ENCODE results near the gene BMP6.

The BMP6 gene

GRCh38 chr6:7747433-7747832 lies 21.5 kb downstream of the BMP6 start:
- no peak overlapping the region for H3K4me3 ChIP-seq (ENCODE audit: low read depth, low read length)
- no peak overlapping the region for H2BK120ac ChIP-seq (ENCODE audit: insufficient read depth, low read length, poor library complexity)
- no peak overlapping the region for H4K12ac ChIP-seq (ENCODE audit: low read depth, low read length)
- no peak overlapping the region for H3K23ac ChIP-seq (ENCODE audit: low read length)
- no peak overlapping the region for H2AK5ac ChIP-seq (ENCODE audit: low read length)
- H2BK5ac ChIP-seq (ENCODE audit: low read depth, low read length, poor library complexity): no peak overlapping the region
- H4K8ac ChIP-seq (ENCODE audit: low read depth, low read length): no peak overlapping the region
- H3K36me3 ChIP-seq (ENCODE audit: control insufficient read depth in 1 of 2, insufficient read depth in 2 of 2, low read length in 2 of 2): no peaks in the 10 kb centered on the region
- no peak overlapping the region for H3K27ac ChIP-seq (ENCODE audit: low read depth, low read length)
- DNase-seq: no peak
- H3K14ac ChIP-seq (ENCODE audit: low read length): no peak overlapping the region
- H3K4me2 ChIP-seq (ENCODE audit: low read length): no peak overlapping the region
- no peaks in the 10 kb centered on the region for H3K4me1 ChIP-seq (ENCODE audit: control insufficient read depth in 1 of 2, insufficient read depth in 2 of 2, low read length in 2 of 2)
- no peak overlapping the region for H3K18ac ChIP-seq (ENCODE audit: low read length)
- H2BK12ac ChIP-seq (ENCODE audit: low read length): no peak overlapping the region
- H3K4ac ChIP-seq (ENCODE audit: low read depth, low read length): no peak overlapping the region
- H4K91ac ChIP-seq (ENCODE audit: low read depth, low read length): no peak overlapping the region
- H3K79me1 ChIP-seq (ENCODE audit: low read length): no peaks in the 10 kb centered on the region
- H2AFZ ChIP-seq (ENCODE audit: insufficient read depth, low read length, poor library complexity): no peak overlapping the region
- no peaks in the 10 kb centered on the region for H3K79me2 ChIP-seq (ENCODE audit: control insufficient read depth, insufficient read depth, low read length, poor library complexity)
- WGBS (ENCODE audit: extremely low coverage, insufficient coverage, insufficient read length): no CpG with 5 or more reads among the region's 5 CpGs
- H3K27me3 ChIP-seq (ENCODE audit: insufficient read depth, low read length): no peaks in the 10 kb centered on the region
- no peak overlapping the region for H3K9ac ChIP-seq (ENCODE audit: low read length)
- no peaks in the 10 kb centered on the region for H3K9me3 ChIP-seq (ENCODE audit: insufficient read depth, low read depth, low read length)

GRCh38 chr6:7747901-7748504 lies 22.1 kb downstream of the BMP6 start:
- Histone ChIP-seq H3K4me2 (ENCODE audit: low read length) (no peak overlapping the region), H3K27me3 (ENCODE audit: insufficient read depth, low read length) (no peaks in the 10 kb centered on the region), H2AFZ (ENCODE audit: insufficient read depth, low read length, poor library complexity) (no peak overlapping the region), H3K4me1 (ENCODE audit: control insufficient read depth in 1 of 2, insufficient read depth in 2 of 2, low read length in 2 of 2) (no peaks in the 10 kb centered on the region), H3K18ac (ENCODE audit: low read length) (no peak overlapping the region), H3K36me3 (ENCODE audit: control insufficient read depth in 1 of 2, insufficient read depth in 2 of 2, low read length in 2 of 2) (no peaks in the 10 kb centered on the region), H3K23ac (ENCODE audit: low read length) (no peak overlapping the region), H4K91ac (ENCODE audit: low read depth, low read length) (no peak overlapping the region), H3K4me3 (ENCODE audit: low read depth, low read length) (no peak overlapping the region), H2BK12ac (ENCODE audit: low read length) (no peak overlapping the region), H3K79me2 (ENCODE audit: control insufficient read depth, insufficient read depth, low read length, poor library complexity) (no peaks in the 10 kb centered on the region), H4K12ac (ENCODE audit: low read depth, low read length) (no peak overlapping the region), H3K14ac (ENCODE audit: low read length) (no peak overlapping the region), H2AK5ac (ENCODE audit: low read length) (no peak overlapping the region), H3K4ac (ENCODE audit: low read depth, low read length) (no peak overlapping the region), H3K9me3 (ENCODE audit: insufficient read depth, low read depth, low read length) (no peaks in the 10 kb centered on the region), H4K8ac (ENCODE audit: low read depth, low read length) (no peak overlapping the region), H3K27ac (ENCODE audit: low read depth, low read length) (no peak overlapping the region), H3K79me1 (ENCODE audit: low read length) (no peaks in the 10 kb centered on the region), H2BK5ac (ENCODE audit: low read depth, low read length, poor library complexity) (no peak overlapping the region), H3K9ac (ENCODE audit: low read length) (no peak overlapping the region), H2BK120ac (ENCODE audit: insufficient read depth, low read length, poor library complexity) (no peak overlapping the region)
- DNase-seq: no peak
- no CpG with 5 or more reads among the region's 2 CpGs for WGBS (ENCODE audit: extremely low coverage, insufficient coverage, insufficient read length)

GRCh38 chr6:7749478-7749877 lies 23.6 kb downstream of the BMP6 start:
- WGBS (ENCODE audit: extremely low coverage, insufficient coverage, insufficient read length): no CpG with 5 or more reads among the region's 4 CpGs
- H4K8ac ChIP-seq (ENCODE audit: low read depth, low read length): no peak overlapping the region
- no peaks in the 10 kb centered on the region for H3K9me3 ChIP-seq (ENCODE audit: insufficient read depth, low read depth, low read length)
- DNase-seq: no peak
- H3K79me2 ChIP-seq (ENCODE audit: control insufficient read depth, insufficient read depth, low read length, poor library complexity): no peaks in the 10 kb centered on the region
- no peak overlapping the region for H3K4ac ChIP-seq (ENCODE audit: low read depth, low read length)
- no peaks in the 10 kb centered on the region for H3K79me1 ChIP-seq (ENCODE audit: low read length)
- no peak overlapping the region for H3K27ac ChIP-seq (ENCODE audit: low read depth, low read length)
- H3K18ac ChIP-seq (ENCODE audit: low read length): no peak overlapping the region
- no peak overlapping the region for H2BK12ac ChIP-seq (ENCODE audit: low read length)
- no peak overlapping the region for H2AFZ ChIP-seq (ENCODE audit: insufficient read depth, low read length, poor library complexity)
- no peak overlapping the region for H3K23ac ChIP-seq (ENCODE audit: low read length)
- no peak overlapping the region for H4K91ac ChIP-seq (ENCODE audit: low read depth, low read length)
- H3K27me3 ChIP-seq (ENCODE audit: insufficient read depth, low read length): no peaks in the 10 kb centered on the region
- no peak overlapping the region for H2BK120ac ChIP-seq (ENCODE audit: insufficient read depth, low read length, poor library complexity)
- H3K14ac ChIP-seq (ENCODE audit: low read length): no peak overlapping the region
- H3K4me2 ChIP-seq (ENCODE audit: low read length): no peak overlapping the region
- H2BK5ac ChIP-seq (ENCODE audit: low read depth, low read length, poor library complexity): no peak overlapping the region
- no peak overlapping the region for H4K12ac ChIP-seq (ENCODE audit: low read depth, low read length)
- H3K36me3 ChIP-seq (ENCODE audit: control insufficient read depth in 1 of 2, insufficient read depth in 2 of 2, low read length in 2 of 2): no peaks in the 10 kb centered on the region
- no peak overlapping the region for H3K9ac ChIP-seq (ENCODE audit: low read length)
- no peak overlapping the region for H3K4me3 ChIP-seq (ENCODE audit: low read depth, low read length)
- no peak overlapping the region for H2AK5ac ChIP-seq (ENCODE audit: low read length)
- H3K4me1 ChIP-seq (ENCODE audit: control insufficient read depth in 1 of 2, insufficient read depth in 2 of 2, low read length in 2 of 2): no peaks in the 10 kb centered on the region

GRCh38 chr6:7750197-7750596 lies 24.3 kb downstream of the BMP6 start:
- Histone ChIP-seq H2BK120ac (ENCODE audit: insufficient read depth, low read length, poor library complexity) (no peak overlapping the region), H3K4me2 (ENCODE audit: low read length) (no peak overlapping the region), H3K23ac (ENCODE audit: low read length) (no peak overlapping the region), H4K12ac (ENCODE audit: low read depth, low read length) (no peak overlapping the region), H3K27me3 (ENCODE audit: insufficient read depth, low read length) (no peaks in the 10 kb centered on the region), H4K91ac (ENCODE audit: low read depth, low read length) (no peak overlapping the region), H3K4me3 (ENCODE audit: low read depth, low read length) (no peak overlapping the region), H3K9ac (ENCODE audit: low read length) (no peak overlapping the region), H3K18ac (ENCODE audit: low read length) (no peak overlapping the region), H4K8ac (ENCODE audit: low read depth, low read length) (no peak overlapping the region), H3K9me3 (ENCODE audit: insufficient read depth, low read depth, low read length) (no peaks in the 10 kb centered on the region), H2BK12ac (ENCODE audit: low read length) (no peak overlapping the region), H2BK5ac (ENCODE audit: low read depth, low read length, poor library complexity) (no peak overlapping the region), H3K79me1 (ENCODE audit: low read length) (no peaks in the 10 kb centered on the region), H3K36me3 (ENCODE audit: control insufficient read depth in 1 of 2, insufficient read depth in 2 of 2, low read length in 2 of 2) (no peaks in the 10 kb centered on the region), H3K4ac (ENCODE audit: low read depth, low read length) (no peak overlapping the region), H3K79me2 (ENCODE audit: control insufficient read depth, insufficient read depth, low read length, poor library complexity) (no peaks in the 10 kb centered on the region), H2AFZ (ENCODE audit: insufficient read depth, low read length, poor library complexity) (no peak overlapping the region), H3K14ac (ENCODE audit: low read length) (no peak overlapping the region), H2AK5ac (ENCODE audit: low read length) (no peak overlapping the region), H3K4me1 (ENCODE audit: control insufficient read depth in 1 of 2, insufficient read depth in 2 of 2, low read length in 2 of 2) (no peaks in the 10 kb centered on the region), H3K27ac (ENCODE audit: low read depth, low read length) (no peak overlapping the region)
- no CpG with 5 or more reads among the region's 7 CpGs for WGBS (ENCODE audit: extremely low coverage, insufficient coverage, insufficient read length)
- DNase-seq: no peak

Measured in trophoblast cell (in vitro differentiated cells and primary cell).